Fibroblast of skin of scalp (primary cell): ENCODE results near the gene NAB2.
"Not testable (repeated sequence)": the region's sequence is repeated elsewhere in the genome, so short reads cannot be mapped to it uniquely, and the experiment has no call there.

Experiments
- DNase-seq: peaks from one replicate; pipeline ENCODE4 v3.0.0-alpha.2; 2013

Gene NAB2

GRCh38 chr12:57112492-57113294, 23.8 kb downstream of the NAB2 start:
- DNase-seq: no peak

DNA sequence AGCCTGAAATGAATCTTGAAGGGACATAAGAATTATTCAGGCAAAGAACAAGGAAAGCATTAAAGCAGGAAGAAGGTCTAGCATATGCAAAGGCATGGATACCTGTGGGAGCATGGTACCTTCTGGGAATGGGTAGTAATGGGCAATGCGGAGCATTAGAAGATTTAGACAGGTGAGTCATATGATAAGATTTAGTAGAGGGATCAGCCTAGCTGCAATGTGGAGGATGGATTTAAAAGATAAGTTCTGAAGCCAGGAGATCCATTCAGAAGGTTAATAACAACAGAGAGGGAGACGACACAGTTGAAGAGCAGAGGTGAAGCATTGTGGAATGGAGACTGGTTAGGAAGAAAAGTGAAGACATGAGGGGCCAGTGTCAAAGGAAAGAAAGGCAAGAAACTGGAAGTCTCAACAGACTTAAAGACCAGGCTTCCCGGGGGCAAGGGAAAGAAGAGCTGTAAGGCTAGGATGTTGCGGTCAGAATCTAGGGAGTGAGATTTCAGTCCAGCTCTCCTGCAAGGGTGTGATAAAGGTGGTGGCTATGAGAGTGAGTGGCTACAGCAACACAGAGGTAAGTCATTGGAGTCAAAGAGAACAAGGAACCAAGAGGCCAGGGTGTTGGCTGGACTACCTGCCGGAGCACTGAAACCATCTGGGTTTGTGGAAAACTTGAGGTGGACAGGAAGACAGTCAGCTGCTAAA, 27.8 kb downstream of the NAB2 start:
- no peak for DNase-seq

GRCh38 chr12:57118711-57119271, 29.9 kb downstream of the NAB2 start:
- DNase-seq: no peak

DNA sequence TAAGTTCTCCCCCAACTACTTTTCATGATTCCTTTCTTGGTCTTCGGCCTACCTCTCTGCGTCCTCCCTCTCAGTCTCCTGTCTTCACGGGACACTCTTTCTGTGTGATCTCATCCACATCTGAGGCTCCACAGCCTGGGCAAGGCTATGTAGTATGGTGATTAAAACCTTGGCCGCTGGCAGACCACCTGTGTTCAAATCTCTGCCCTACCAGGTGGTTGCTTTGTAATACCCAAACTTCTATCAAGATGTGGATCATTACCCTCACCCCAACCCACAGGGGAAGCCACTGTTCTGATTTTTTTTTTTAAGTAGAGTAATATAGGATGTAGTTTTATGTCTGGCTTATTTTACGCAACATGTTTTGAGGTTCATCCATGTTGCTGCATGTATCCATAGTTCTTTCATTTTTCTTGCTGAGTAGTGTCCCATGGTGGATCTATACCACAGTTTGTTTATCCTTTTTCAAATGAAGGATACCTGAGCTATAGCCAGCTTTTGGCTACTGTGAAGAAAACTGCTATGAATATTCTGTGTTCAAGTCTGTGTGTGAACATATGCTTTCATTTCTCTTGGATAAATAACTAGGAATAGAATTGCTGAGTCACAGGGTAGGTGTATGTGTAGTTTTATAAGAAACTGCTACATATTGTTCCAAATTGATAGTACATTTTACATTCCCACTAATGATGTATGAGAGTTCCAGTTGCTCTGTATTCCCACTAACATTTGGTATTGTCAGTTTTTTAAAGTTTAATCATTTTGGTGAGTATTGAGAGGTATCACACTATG, 30.6 kb downstream of the NAB2 start:
- no peak for DNase-seq

- not testable (repeated sequence) for DNase-seq
Measured at GRCh38 chr12:57120718-57121117, 31.8 kb downstream of the NAB2 start.

- no peak for DNase-seq
Measured at GRCh38 chr12:57123813-57124212, 34.9 kb downstream of the NAB2 start.

DNA sequence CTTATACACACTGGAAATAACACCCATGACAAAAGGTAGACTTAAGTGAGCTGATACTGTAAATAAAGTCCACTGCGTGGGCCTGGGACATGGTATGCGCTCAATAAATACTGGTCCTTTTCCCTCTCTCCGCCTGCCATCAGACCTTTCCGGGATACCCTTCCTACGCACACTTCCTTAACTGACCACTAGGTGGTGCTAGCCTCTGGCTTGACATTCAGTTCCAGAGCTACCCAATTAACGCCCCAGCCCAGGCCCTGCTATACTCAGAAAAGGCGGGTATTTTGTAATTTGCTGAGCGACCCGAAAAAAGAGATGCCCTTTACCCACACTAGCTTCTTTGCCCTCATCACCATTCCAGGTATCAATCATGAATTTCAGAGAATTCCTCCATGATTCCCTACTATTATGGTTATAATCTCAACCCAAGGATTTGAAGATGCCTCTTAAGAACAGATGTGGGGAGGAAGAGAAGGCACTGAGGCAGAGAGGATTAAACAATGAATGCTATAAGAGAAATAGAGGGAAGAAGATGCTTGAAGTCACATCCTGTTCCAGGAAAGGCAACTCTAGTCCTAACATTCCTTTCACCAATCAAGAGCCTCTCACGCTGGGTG, 35.5 kb downstream of the NAB2 start:
- peak; percentile 79 for DNase-seq

DNA sequence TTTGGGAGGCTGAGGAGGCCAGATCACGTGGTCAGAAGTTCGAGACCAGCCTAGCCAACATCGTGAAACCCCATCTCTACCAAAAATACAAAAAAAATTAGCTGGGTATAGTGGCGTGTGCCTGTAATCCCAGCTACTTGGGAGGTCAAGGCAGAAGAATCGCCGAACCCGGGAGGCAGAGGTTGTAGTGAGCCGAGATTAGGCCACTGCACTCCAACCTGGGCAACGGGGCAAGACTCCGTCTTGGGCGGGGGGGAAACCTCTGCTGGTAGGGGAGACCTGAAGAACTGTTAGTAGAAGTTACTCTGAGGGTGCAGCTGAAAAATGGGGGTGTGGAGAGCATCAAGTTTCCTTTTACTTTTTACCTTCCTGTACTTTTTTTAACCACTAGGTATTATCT, 37.1 kb downstream of the NAB2 start:
- DNase-seq: no peak

- no peak for DNase-seq
Measured at GRCh38 chr12:57126561-57126960, 37.6 kb downstream of the NAB2 start.

GRCh38 chr12:57127101-57127725, 38.3 kb downstream of the NAB2 start:
- DNase-seq: no peak

- DNase-seq: peak; percentile 88
Measured at GRCh38 chr12:57127726-57128518, 39.0 kb downstream of the NAB2 start, which contains the start of gene LRP1. Gene LRP1, plus strand, starts transcription at chr12:57128483. Its CDS starts 482 bp downstream, at chr12:57128965.

GRCh38 chr12:57128519-57129247, 39.8 kb downstream of the NAB2 start:
- DNase-seq: no peak

DNA sequence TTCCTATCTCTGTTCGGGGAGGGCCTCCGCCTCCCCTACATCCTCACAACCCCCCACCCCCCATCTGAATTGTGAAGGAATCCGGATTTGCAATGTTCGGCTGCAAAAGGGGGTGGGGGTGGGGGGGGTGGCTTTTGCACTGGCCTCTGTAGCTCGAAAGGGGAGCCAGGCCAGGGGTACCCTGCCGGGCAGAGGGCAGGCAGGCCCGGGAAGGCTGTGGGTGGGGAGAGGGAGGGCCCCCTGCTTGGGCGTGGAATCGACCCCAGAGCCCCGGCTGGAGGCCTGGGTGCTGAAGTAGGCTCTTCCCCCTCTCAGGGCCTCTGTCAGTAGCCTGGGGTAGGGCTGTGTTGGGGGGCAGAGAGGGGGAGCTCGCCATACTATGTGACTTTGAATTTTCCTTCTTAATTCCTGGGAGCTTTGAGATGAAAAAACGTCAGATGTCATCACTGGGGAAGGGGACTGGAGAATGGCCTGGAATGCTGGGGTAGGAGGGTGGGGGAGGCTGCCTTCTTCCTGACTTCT, 40.5 kb downstream of the NAB2 start:
- DNase-seq: peak; percentile 50

GRCh38 chr12:57129889-57130288, 41.0 kb downstream of the NAB2 start:
- no peak for DNase-seq

GRCh38 chr12:57130941-57131340, 42.0 kb downstream of the NAB2 start:
- DNase-seq: no peak

DNA sequence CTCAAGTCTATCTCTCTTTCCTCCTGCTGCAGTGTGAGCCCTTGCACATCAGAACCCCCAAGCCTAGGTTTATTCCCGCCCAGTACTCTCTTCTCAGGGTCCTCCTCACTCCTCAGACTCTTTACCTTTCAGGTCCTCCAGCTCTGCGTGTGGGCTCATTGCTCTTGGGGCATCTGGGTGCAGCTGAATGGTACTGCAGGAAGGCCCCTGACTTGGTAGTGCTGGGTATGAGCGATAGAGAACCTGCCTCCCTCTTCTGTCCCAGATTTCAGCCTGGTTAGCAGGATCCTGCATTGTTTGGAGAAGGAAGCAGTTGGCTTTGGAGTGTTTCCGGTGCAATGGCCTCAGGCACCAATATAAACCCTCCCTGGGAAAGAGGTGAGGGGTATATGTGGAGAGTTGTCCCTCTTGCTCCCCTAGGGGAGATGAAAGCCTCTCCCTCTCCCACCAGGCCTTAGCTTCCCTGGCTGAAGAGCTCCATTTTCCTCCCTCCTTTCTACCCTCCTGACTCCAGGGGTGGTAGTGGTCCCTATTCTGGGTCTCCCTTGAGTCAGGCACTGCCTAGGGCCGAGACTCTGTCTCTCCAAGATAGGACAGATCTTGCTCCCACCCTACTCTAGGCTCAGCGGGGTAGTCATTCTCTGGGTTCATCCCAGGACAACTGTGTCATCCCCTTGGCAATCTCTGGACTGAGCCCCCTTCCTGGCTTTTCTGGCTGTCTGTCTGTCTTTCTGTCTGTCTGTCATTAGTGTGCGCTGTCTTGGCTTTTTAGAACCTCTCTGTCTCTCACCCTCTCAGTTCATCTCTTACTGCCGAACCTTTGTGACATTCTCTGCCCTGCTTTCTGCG, 43.2 kb downstream of the NAB2 start:
- no peak for DNase-seq

GRCh38 chr12:57133013-57133569, 44.2 kb downstream of the NAB2 start:
- peak; percentile 85 for DNase-seq

- DNase-seq: no peak
Measured at GRCh38 chr12:57133916-57134315, 45.0 kb downstream of the NAB2 start.

DNA sequence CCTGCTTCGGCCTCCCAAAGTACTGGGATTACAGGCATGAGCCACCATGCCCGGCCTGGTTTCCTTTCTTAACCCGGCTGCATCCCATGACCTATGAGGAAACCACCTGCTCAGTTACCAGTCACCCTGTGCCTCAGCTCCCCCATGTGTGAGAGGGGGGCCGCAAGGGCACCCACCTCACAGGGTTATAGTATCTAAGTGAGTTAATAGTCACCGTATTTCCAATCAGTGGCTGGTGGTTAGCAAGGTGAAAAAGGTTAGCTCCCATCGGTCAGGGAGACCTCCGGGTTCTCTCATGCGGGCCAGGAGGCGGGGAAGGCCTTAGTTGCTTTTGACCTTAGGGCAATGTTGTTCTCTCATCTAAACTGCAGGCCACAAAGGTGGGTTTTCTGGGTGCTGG, 46.0 kb downstream of the NAB2 start:
- no peak for DNase-seq
